HepG2 (cell line): Measurements from ENCODE around the gene ITGB1. TPM values are rescaled to one million over a fixed set of nuclear protein-coding genes. Genes with fewer than 3 reads are reported as not detected.

Source experiments
- DMAP1 ChIP-seq: IDR thresholded peaks from 2 replicates; pipeline ENCODE4 v1.6.1; 2016
- FOXO1 ChIP-seq: sonication (generic); formaldehyde crosslinking; IDR thresholded peaks from 2 replicates; pipeline ENCODE4 v1.4.0; 2020; ENCODE audit warnings: missing genetic modification reagents
- JARID2 ChIP-seq: sonication (generic); formaldehyde crosslinking; IDR thresholded peaks from 2 replicates; pipeline ENCODE4 v1.8.1; 2023; ENCODE audit warnings: missing genetic modification reagents, inconsistent platforms; ENCODE audit not compliant: insufficient replicate concordance
- ONECUT2 ChIP-seq: sonication (generic); formaldehyde crosslinking; IDR thresholded peaks from 2 replicates; pipeline ENCODE4 v1.4.0; 2020; ENCODE audit warnings: missing genetic modification reagents
- RCOR2 ChIP-seq: IDR thresholded peaks from 2 replicates; pipeline ENCODE4 v1.6.1; 2016; ENCODE audit warnings: missing biosample characterization, missing genetic modification reagents
- RFX5 ChIP-seq: IDR thresholded peaks from 2 replicates; pipeline ENCODE4 v1.6.1; 2011; ENCODE audit warnings: low read depth, low read length, improper control_type of control experiment
- SIX4 ChIP-seq: sonication (generic); formaldehyde crosslinking; IDR thresholded peaks from 2 replicates; pipeline ENCODE4 v1.4.0; 2020; ENCODE audit warnings: missing genetic modification reagents
- TCF7 ChIP-seq: sonication (generic); IDR thresholded peaks from 2 replicates; pipeline ENCODE4 v1.6.1; 2016; ENCODE audit warnings: antibody characterized with exemption, low read depth
- WIZ ChIP-seq: sonication (generic); formaldehyde crosslinking; IDR thresholded peaks from 2 replicates; pipeline ENCODE4 v1.5.1; 2020; ENCODE audit warnings: mild to moderate bottlenecking, missing genetic modification reagents
- ZNF644 ChIP-seq: IDR thresholded peaks from 2 replicates; pipeline ENCODE4 v1.6.1; 2016; ENCODE audit warnings: low read depth
- polyA plus RNA-seq, 8 experiments: library from polyadenylated mRNA; depleted of rRNA in 3 of 8; stranded (reverse) in 7 of 8; unstranded in 1 of 8; fragments of >200 nt; fragmentation: Illumina TruSeq in 4 of 8; extraction: Trizol in 4 of 8; gene quantifications; 2 replicates each; pipeline versions ENCODE4 v1.2.1 to v1.2.3, GENCODE V29; 2011 to 2016; ENCODE audit warnings: low read depth in 4 of 8, missing spikeins in 1 of 8, mixed read lengths in 1 of 8; ENCODE audit not compliant: insufficient read depth in 1 of 8
- total RNA-seq, 5 experiments: library from RNA; depleted of rRNA; stranded (reverse); fragments of >200 nt; fragmentation: Illumina TruSeq; extraction: Trizol; gene quantifications; 2 replicates each; pipeline ENCODE4 v1.2.3, GENCODE V29; 2016; ENCODE audit warnings: low read depth in 1 of 5
- TF ChIP-seq, protein P1 (sequence below): sonication (generic); formaldehyde crosslinking; IDR thresholded peaks from 2 replicates; pipeline ENCODE4 v1.5.0; 2020; ENCODE audit warnings: mild to moderate bottlenecking, missing genetic modification reagents, borderline replicate concordance
- TF ChIP-seq, protein P2 (sequence below): sonication (generic); formaldehyde crosslinking; IDR thresholded peaks from 2 replicates; pipeline ENCODE4 v1.4.0; 2020; ENCODE audit warnings: missing genetic modification reagents
- TF ChIP-seq, protein P3 (sequence below): sonication (generic); formaldehyde crosslinking; IDR thresholded peaks from 2 replicates; pipeline ENCODE4 v1.9.0; 2021; ENCODE audit warnings: missing genetic modification reagents, mild to moderate bottlenecking, borderline replicate concordance
- TF ChIP-seq, protein P4 (sequence below): sonication (generic); formaldehyde crosslinking; IDR thresholded peaks from 2 replicates; pipeline ENCODE4 v1.4.0; 2020; ENCODE audit warnings: missing genetic modification reagents, mild to moderate bottlenecking, borderline replicate concordance

The ITGB1 gene
- total and polyA plus RNA-seq, 2 of the 13 experiments (the other 11 are each of a cell fraction or from before 2014, with no cell fraction given): 190 to 204 TPM

DNA sequence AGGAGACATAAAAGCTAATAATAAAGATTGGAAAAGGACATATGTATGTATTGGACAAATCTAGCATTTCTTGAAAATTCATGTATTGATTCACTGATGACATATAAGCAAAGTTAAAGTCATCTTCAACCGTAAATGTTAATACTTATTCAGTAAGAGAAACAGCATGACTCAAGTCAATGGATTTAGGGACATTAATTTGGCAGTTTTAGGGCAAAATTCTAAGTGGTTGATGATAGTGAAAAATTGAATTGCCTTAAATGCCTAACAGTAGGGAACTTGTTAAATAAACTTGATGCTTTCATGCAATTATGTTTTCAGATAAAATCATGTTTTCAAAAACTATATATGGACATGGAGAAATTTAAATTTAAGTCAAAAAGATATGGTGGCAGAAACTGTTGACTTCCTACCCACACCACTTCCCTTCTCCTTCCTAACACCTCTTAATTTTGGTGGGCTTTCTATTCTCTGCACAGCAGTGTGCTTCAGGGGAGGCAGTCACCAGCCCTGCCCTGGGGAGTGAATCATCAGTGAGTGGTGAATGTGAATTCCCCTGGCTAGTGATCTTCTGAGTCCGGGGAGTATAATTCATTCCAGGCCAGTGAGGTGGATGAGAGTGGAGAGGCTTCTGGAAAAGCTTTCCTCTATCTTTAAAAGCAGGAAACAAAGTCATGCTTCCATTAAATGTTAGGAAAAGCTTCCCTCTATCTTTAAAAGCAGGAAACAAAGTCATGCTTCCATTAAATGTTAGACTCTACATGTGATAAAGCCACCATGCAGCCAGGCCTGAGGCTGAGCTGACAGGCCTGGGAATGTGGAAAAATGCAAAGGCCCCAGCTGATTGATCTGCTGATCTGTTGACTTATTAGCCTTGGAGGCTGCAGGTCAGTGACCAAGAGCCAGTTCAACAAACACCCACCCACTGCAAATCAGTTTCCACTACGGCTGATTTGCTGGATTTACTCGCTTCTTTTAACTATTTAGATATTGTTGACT is 25.2 kb upstream of the ITGB1 start (continued):
- TF ChIP-seq, protein P1, sequence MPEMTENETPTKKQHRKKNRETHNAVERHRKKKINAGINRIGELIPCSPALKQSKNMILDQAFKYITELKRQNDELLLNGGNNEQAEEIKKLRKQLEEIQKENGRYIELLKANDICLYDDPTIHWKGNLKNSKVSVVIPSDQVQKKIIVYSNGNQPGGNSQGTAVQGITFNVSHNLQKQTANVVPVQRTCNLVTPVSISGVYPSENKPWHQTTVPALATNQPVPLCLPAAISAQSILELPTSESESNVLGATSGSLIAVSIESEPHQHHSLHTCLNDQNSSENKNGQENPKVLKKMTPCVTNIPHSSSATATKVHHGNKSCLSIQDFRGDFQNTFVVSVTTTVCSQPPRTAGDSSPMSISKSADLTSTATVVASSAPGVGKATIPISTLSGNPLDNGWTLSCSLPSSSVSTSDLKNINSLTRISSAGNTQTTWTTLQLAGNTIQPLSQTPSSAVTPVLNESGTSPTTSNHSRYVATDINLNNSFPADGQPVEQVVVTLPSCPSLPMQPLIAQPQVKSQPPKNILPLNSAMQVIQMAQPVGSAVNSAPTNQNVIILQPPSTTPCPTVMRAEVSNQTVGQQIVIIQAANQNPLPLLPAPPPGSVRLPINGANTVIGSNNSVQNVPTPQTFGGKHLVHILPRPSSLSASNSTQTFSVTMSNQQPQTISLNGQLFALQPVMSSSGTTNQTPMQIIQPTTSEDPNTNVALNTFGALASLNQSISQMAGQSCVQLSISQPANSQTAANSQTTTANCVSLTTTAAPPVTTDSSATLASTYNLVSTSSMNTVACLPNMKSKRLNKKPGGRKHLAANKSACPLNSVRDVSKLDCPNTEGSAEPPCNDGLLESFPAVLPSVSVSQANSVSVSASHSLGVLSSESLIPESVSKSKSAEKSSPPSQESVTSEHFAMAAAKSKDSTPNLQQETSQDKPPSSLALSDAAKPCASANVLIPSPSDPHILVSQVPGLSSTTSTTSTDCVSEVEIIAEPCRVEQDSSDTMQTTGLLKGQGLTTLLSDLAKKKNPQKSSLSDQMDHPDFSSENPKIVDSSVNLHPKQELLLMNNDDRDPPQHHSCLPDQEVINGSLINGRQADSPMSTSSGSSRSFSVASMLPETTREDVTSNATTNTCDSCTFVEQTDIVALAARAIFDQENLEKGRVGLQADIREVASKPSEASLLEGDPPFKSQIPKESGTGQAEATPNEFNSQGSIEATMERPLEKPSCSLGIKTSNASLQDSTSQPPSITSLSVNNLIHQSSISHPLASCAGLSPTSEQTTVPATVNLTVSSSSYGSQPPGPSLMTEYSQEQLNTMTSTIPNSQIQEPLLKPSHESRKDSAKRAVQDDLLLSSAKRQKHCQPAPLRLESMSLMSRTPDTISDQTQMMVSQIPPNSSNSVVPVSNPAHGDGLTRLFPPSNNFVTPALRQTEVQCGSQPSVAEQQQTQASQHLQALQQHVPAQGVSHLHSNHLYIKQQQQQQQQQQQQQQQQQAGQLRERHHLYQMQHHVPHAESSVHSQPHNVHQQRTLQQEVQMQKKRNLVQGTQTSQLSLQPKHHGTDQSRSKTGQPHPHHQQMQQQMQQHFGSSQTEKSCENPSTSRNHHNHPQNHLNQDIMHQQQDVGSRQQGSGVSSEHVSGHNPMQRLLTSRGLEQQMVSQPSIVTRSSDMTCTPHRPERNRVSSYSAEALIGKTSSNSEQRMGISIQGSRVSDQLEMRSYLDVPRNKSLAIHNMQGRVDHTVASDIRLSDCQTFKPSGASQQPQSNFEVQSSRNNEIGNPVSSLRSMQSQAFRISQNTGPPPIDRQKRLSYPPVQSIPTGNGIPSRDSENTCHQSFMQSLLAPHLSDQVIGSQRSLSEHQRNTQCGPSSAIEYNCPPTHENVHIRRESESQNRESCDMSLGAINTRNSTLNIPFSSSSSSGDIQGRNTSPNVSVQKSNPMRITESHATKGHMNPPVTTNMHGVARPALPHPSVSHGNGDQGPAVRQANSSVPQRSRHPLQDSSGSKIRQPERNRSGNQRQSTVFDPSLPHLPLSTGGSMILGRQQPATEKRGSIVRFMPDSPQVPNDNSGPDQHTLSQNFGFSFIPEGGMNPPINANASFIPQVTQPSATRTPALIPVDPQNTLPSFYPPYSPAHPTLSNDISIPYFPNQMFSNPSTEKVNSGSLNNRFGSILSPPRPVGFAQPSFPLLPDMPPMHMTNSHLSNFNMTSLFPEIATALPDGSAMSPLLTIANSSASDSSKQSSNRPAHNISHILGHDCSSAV (CRISPR knock-in tag): no peak
- TF ChIP-seq DMAP1 (CRISPR knock-in tag) (0 out of 2 replicates have a peak, but pooled peaks have one; percentile 35), TCF7 (peak; percentile 41; the same call in 1 of the 2 replicates), RCOR2 (no peak), JARID2 (no peak), ZNF644 (CRISPR knock-in tag) (peak; percentile 83), SIX4 (CRISPR knock-in tag) (no peak), FOXO1 (CRISPR knock-in tag) (peak; percentile 42; the same call in 1 of the 2 replicates), ONECUT2 (peak; percentile 70), WIZ (CRISPR knock-in tag) (no peak), RFX5 (no peak)
- TF ChIP-seq, protein P2, sequence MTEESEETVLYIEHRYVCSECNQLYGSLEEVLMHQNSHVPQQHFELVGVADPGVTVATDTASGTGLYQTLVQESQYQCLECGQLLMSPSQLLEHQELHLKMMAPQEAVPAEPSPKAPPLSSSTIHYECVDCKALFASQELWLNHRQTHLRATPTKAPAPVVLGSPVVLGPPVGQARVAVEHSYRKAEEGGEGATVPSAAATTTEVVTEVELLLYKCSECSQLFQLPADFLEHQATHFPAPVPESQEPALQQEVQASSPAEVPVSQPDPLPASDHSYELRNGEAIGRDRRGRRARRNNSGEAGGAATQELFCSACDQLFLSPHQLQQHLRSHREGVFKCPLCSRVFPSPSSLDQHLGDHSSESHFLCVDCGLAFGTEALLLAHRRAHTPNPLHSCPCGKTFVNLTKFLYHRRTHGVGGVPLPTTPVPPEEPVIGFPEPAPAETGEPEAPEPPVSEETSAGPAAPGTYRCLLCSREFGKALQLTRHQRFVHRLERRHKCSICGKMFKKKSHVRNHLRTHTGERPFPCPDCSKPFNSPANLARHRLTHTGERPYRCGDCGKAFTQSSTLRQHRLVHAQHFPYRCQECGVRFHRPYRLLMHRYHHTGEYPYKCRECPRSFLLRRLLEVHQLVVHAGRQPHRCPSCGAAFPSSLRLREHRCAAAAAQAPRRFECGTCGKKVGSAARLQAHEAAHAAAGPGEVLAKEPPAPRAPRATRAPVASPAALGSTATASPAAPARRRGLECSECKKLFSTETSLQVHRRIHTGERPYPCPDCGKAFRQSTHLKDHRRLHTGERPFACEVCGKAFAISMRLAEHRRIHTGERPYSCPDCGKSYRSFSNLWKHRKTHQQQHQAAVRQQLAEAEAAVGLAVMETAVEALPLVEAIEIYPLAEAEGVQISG: 0 out of 2 replicates have a peak, but pooled peaks have one; percentile 20
- TF ChIP-seq, protein P3, sequence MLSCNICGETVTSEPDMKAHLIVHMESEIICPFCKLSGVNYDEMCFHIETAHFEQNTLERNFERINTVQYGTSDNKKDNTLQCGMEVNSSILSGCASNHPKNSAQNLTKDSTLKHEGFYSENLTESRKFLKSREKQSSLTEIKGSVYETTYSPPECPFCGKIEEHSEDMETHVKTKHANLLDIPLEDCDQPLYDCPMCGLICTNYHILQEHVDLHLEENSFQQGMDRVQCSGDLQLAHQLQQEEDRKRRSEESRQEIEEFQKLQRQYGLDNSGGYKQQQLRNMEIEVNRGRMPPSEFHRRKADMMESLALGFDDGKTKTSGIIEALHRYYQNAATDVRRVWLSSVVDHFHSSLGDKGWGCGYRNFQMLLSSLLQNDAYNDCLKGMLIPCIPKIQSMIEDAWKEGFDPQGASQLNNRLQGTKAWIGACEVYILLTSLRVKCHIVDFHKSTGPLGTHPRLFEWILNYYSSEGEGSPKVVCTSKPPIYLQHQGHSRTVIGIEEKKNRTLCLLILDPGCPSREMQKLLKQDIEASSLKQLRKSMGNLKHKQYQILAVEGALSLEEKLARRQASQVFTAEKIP (CRISPR knock-in tag): no peak
- TF ChIP-seq, protein P4, sequence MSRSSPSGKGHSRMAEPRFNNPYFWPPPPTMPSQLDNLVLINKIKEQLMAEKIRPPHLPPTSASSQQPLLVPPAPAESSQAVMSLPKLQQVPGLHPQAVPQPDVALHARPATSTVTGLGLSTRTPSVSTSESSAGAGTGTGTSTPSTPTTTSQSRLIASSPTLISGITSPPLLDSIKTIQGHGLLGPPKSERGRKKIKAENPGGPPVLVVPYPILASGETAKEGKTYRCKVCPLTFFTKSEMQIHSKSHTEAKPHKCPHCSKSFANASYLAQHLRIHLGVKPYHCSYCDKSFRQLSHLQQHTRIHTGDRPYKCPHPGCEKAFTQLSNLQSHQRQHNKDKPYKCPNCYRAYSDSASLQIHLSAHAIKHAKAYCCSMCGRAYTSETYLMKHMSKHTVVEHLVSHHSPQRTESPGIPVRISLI (CRISPR knock-in tag): no peak
